ENCODE results near the gene PIERCE2. TPM values are rescaled to one million over a fixed set of nuclear protein-coding genes. Genes with fewer than 3 reads are reported as not detected.
"Not testable (repeated sequence)": the region's sequence is repeated elsewhere in the genome, so short reads cannot be mapped to it uniquely, and the experiment has no call there.

The PIERCE2 gene
- total RNA-seq, 1 donor from 2014 or later, result 7.4 TPM

DNA sequence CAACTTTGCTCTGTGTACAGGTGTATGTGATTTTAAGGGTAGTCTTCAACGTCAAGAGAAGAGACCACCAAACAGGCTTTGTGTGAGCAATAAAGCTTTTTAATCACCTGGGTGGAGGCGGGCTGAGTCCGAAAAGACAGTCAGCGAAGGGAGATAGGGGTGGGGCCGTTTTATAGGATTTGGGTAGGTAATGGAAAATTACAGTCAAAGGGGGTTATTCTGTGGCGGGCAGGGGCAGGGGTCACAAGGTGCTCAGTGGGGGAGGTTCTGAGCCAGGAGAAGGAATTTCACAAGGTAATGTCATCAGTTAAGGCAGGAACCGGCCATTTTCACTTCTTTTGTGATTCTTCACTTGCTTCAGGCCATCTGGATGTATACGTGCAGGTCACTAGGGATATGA, 9.4 kb downstream of the PIERCE2 start:
- ATAC-seq (ENCODE audit: poor library complexity); DNase-seq; intact Hi-C loops (cut with DNase I): not testable (repeated sequence)

DNA sequence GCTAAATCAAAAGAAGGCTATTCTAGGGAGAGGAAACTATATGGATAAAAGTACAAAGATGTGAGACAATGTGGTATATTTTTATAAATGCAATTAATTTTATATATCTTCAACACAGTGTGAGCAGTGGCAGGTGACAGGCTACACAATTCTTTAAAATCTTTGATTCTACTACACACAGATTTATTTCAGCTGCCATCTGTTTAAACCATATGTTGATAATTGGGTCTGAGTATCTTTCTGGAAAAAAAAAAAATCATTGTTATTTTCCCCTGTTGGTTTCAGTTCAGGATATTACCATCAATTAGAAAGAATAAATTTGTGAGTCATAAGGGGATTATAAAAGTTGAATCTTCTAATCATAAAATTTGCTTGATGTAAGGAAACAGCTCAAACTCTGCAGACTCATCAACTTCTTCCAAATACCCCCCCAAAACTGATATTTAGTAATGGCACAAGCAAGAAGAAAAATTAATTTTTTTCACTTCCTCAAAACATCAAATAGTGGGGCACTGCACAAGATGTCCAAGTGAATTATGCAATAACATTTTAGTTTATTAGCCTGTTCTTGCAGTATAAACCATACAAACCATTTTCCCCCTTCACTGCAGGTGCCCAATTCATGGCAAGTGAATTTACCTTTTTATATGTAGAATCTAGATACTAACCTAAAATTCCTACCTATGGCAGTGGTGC, 12.0 kb downstream of the PIERCE2 start:
- no peak for ATAC-seq (ENCODE audit: poor library complexity)
- intact Hi-C loops (cut with DNase I), result no loop called here
- DNase-seq, result no peak

DNA sequence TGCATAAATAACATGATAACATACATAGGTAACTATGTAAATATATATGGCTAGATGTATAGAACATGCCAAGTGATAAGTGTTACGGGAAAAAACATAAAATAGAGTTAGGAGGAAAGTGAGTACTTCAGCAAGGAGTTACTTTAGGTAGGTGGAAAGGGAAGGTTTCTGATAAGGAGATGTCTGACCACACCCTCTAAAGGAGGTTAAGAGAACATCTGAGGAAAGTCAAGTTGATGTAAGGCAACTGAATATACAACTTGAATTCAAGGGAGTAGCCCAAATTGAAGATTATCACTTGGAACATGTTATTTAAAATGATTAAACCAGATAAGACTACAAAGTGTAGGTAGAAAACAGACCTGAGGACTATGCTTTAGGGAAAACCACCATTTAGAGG, 13.8 kb downstream of the PIERCE2 start:
- intact Hi-C loops (cut with DNase I), result no loop called here
- ATAC-seq (ENCODE audit: poor library complexity), result no peak
- no peak for DNase-seq

DNA sequence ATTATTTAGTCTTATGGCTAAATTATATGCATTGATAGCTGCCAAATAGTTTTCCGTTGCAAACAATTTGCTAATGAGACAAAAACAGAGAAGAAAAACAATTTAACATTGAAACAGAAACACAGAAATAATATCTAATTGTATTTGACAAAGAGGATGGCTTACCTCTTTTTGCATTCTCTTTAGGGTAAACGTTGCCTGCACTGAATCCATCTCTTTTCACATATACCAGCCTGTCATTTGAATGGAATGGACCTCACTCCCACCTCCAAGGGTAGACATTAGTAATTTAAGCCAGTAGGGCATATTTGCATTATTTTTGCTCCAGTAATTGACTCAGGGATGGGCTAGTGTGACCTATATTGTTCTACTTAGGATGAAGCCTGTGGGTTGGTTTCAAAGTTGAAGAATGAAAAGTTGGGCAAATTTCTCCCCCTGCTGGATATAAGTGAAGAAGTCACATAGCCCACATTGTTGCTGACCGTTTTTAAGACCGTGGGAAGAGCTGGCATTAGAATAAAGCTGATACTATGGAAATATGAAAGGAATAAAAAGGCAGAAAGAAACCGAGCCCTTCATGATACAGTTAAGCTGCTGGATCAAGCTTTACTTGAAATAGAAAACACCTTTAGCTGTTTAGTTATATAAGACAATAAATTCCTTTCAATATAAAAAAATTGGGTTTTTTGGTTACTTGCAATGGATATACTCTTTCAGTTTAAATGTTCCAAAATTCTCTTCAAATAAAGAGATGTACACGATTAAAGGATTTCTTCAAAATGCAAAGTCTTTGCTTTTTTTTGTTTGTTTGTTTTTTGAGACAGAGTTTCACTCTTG, 26.9 kb downstream of the PIERCE2 start:
- intact Hi-C loops (cut with DNase I), result loop anchor here (10.0 kb wide), 1 partner anchor 220 kb away; no protein-coding TSS in a partner anchor
- DNase-seq (no peak), ATAC-seq (ENCODE audit: poor library complexity) (peak; percentile 65)

DNA sequence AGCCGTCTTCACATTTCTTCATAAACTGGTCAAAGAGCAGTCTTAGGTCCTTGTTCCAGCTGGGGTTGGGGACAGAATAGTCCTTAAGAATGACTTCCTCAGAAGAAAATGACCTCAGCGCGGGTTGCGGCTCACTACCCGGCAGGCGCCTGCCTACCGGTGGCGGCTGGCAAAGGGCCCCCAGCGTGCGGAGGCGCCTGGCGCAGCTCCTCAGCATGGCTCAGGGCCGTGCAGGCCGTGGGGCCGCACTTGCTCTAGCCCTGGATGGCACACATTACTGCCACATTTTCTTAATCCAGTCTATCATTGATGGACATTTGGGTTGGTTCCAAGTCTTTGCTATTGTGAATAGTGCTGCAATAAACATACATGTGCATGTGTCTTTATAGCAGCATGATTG, 34.8 kb downstream of the PIERCE2 start:
- DNase-seq; ATAC-seq (ENCODE audit: poor library complexity); intact Hi-C loops (cut with DNase I): not testable (repeated sequence)

DNA sequence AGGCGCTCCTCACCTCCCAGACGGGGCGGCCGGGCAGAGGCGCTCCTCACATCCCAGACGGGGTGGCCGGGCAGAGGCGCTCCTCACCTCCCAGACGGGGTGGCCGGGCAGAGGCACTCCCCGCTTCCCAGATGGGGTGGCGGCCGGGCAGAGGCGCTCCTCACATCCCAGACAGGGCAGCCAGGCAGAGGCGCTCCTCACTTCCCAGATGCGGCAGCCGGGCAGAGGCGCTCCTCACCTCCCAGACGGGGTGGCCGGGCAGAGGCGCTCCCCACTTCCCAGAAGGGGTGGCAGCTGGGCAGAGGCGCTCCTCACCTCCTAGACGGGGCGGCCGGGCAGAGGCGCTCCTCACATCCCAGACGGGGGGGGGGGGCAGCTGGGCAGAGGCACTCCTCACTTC, 37.6 kb downstream of the PIERCE2 start:
- ATAC-seq (ENCODE audit: poor library complexity); DNase-seq; intact Hi-C loops (cut with DNase I): not testable (repeated sequence)

DNA sequence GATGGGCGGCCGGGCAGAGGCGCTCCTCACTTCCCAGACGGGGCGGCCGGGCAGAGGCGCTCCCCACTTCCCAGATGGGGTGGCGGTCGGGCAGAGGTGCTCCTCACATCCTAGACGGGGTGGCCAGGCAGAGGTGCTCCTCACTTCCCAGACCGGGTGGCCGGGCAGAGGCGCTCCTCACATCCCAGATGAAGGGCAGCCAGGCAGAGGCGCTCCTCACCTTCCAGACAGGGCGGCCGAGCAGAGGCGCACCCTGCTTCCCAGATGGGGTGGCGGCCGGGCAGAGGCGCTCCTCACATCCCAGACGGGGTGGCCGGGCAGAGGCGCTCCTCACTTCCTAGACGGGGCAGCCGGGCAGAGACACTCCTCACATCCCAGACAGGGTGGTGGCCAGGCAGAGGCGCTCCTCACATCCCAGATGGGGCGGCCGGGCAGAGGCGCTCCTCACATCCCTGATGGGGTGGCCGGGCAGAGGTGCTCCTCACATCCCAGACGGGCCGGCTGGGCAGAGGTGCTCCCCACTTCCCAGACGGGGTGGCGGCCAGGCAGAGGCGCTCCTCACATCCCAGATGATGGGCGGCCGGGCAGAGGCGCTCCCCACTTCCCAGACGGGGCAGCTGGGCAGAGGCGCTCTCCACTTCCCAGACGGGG, 38.2 kb downstream of the PIERCE2 start:
- ATAC-seq (ENCODE audit: poor library complexity); DNase-seq; intact Hi-C loops (cut with DNase I): not testable (repeated sequence)

DNA sequence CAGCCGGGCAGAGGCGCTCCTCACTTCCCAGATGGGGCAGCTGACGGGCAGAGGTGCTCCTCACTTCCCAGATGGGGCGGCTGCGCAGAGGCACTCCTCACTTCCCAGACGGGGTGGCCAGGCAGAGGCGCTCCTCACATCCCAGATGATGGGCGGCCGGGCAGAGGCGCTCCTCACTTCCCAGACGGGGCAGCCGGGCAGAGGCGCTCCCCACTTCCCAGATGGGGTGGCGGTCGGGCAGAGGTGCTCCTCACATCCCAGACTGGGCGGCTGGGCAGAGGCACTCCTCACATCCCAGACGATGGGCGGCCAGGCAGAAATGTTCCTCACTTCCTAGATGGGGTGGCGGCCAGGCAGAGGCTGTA, 38.7 kb downstream of the PIERCE2 start:
- ATAC-seq (ENCODE audit: poor library complexity); intact Hi-C loops (cut with DNase I); DNase-seq: not testable (repeated sequence)

DNA sequence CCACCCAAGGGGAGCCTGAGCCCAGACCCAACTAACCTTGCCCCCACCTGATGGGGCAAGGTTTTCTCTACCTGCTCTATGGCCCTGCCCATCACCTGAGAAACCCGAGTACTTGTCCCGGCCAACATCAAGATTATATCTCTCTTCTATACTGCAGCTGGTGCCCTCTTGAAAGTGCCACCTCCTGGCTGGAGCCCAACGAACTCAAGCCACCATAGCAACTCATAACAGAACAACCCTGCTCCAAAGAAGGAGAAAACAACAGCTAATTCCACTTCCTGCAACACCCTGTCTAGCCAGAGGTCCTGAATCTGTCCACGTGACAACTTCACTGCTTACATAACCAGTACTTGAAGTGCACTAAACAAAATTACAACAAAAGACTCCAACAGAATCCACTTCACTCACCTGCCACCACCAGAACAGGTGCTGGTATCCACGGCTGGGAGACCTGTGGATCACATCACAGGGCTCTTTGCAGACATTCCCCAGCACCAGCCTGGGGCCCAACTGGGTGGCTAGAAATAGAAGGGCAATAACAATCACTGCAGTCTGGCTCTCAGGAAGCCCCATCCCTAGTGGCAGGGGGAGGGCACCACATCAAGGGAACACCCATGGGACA, 49.2 kb downstream of the PIERCE2 start:
- DNase-seq (no peak), ATAC-seq (ENCODE audit: poor library complexity) (no peak)
- intact Hi-C loops (cut with DNase I), result no loop called here

DNA sequence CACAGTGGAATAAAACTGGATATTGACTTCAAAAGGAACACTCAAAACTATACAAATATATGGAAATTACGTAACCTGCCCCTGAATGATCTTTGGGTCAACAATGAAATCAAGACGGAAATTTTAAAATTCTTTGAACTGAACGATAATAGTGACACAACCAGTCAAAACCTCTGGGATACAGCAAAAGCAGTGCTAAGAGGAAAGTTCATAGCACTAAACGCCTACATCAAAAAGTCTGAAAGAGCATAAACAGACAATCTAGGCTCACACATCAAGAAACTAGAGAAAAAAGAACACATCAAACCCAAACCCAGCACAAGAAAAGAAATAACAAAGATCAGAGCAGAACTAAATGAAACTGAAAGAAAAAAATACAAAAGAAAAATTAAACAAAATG, 53.2 kb downstream of the PIERCE2 start:
- no peak for DNase-seq
- ATAC-seq (ENCODE audit: poor library complexity), result no peak
- intact Hi-C loops (cut with DNase I), result no loop called here

DNA sequence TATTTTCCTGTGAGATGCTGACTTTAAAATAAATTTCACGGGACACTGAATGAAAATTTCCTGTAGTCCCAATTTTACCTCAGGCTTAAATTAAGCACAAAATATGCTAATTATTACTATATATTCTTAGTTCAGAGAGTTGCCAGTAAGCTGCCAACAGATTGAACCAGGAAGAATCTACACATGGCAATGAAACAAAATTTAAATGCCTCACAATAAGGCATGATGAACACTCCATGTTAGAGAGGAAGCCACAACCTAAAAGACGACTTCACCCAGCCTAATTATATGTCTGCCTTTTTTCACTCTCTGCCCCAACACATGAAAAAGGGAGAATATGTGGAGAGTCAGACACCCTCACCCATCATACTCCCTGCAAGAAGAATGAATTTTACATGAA, 60.0 kb downstream of the PIERCE2 start:
- no peak for DNase-seq
- no peak for ATAC-seq (ENCODE audit: poor library complexity)
- intact Hi-C loops (cut with DNase I), result no loop called here

Small RNA genes within 50 kb of the gene (microRNA-seq; reads per million reads assigned to microRNA genes)
- gene MIR628, result 226 reads per million, percentile 64 among the genes with 10 or more reads in this experiment

Other genes with a start within 250 kb of the PIERCE2 start
- 39.6 TPM for gene RSL24D1, start 211.6 kb upstream of the PIERCE2 start, total RNA-seq
- gene RAB27A, start 118.7 kb upstream of the PIERCE2 start, total RNA-seq, result 4.8 TPM
- gene PIGBOS1, start 89.4 kb upstream of the PIERCE2 start, total RNA-seq, result 6.6 TPM
- gene PIGB, start 89.3 kb upstream of the PIERCE2 start, total RNA-seq, result 3.5 TPM
- 75.5 TPM for gene CCPG1, start 136 bp upstream of the PIERCE2 start, total RNA-seq
- gene DNAAF4, start 99.7 kb downstream of the PIERCE2 start, total RNA-seq, result 0.81 TPM
- 6.0 TPM for gene PYGO1, start 179.8 kb downstream of the PIERCE2 start, total RNA-seq